OCI-LY3 (cell line): ENCODE measurements around the gene PAN2.

Source experiments
- H2AFZ ChIP-seq: fragments of 200-600, 300-600 bp; shearing (Covaris generic); 2 replicates; pipeline ENCODE4 v1.6.0; 2014; ENCODE audit warnings: antibody characterized with exemption, low read depth, low read length
- H3K27ac ChIP-seq: fragments of 200-600, 300-600 bp; sonication (generic); 2 replicates; pipeline ENCODE4 v1.5.1; 2014; ENCODE audit warnings: mild to moderate bottlenecking, low read length, moderate library complexity, mixed read lengths
- H3K27me3 ChIP-seq: fragments of 200-600, 300-600 bp; sonication (generic); 2 replicates; pipeline ENCODE4 v1.6.1; 2014; ENCODE audit warnings: low read depth, low read length, mixed read lengths
- H3K36me3 ChIP-seq: fragments of 200-600, 300-600 bp; sonication (generic); replicated peaks from 2 replicates; pipeline ENCODE3; 2014; ENCODE audit warnings: low read depth, low read length, mixed read lengths
- H3K4me1 ChIP-seq: fragments of 300-600, 200-600 bp; sonication (generic); 2 replicates; pipeline ENCODE4 v1.6.1; 2014; ENCODE audit warnings: low read length, mixed read lengths
- H3K4me2 ChIP-seq: fragments of 200-600, 300-600 bp; sonication (generic); 2 replicates; pipeline ENCODE4 v1.6.1; 2014; ENCODE audit warnings: low read length, mixed read lengths
- H3K4me3 ChIP-seq: fragments of 300-600, 200-600 bp; sonication (generic); 2 replicates; pipeline ENCODE4 v1.5.1; 2014; ENCODE audit warnings: antibody characterized with exemption, mild to moderate bottlenecking, low read length, moderate library complexity
- H3K79me2 ChIP-seq: fragments of 300-600, 200-600 bp; shearing (Covaris generic); 2 replicates; pipeline ENCODE4 v1.6.1; 2014; ENCODE audit warnings: mild to moderate bottlenecking, low read length, mixed read lengths
- H3K9ac ChIP-seq: fragments of 300-600, 200-600 bp; shearing (Covaris generic); 2 replicates; pipeline ENCODE4 v1.6.0; 2014; ENCODE audit warnings: mild to moderate bottlenecking, low read length, moderate library complexity
- H3K9me3 ChIP-seq: fragments of 200-600, 300-600 bp; shearing (Covaris generic); 2 replicates; pipeline ENCODE4 v1.6.1; 2014; ENCODE audit warnings: low read length, mixed read lengths; ENCODE audit not compliant: insufficient read depth
- H4K20me1 ChIP-seq: fragments of 200-600, 300-600 bp; sonication (generic); 2 replicates; pipeline ENCODE4 v1.6.1; 2016; ENCODE audit warnings: low read length, mixed read lengths; ENCODE audit not compliant: insufficient read depth
- CTCF ChIP-seq: fragments of 200-600, 300-600 bp; sonication (generic); IDR thresholded peaks from 2 replicates; pipeline ENCODE4 v1.5.1; 2014; ENCODE audit warnings: antibody characterized with exemption, low read length, low read depth
- EZH2phosphoT487 ChIP-seq: fragments of 200-600 bp; shearing (Covaris generic); IDR thresholded peaks from 2 replicates; pipeline ENCODE4 v1.6.1; 2018; ENCODE audit warnings: antibody characterized with exemption, mixed run types, low read depth

The PAN2 gene

GRCh38 chr12:56362130-56363059, 28.6 kb upstream of the PAN2 start, which contains the start of gene APOF:
Gene APOF, minus strand, starts transcription at chr12:56362857. Its CDS starts 112 bp downstream, at chr12:56362745.
- no peak for TF ChIP-seq CTCF
- TF ChIP-seq EZH2phosphoT487, result no peak
- no peaks in the 10 kb centered on the region for H3K36me3 ChIP-seq
- H3K4me3 ChIP-seq, result no peak within 1 kb of the TSS
- H3K9me3 ChIP-seq, result no peaks in the 10 kb centered on the region
- H3K4me2 ChIP-seq, result no peak within 1 kb of the TSS
- 0 out of 2 replicates have a peak, but pooled peaks cover 7% of the 10 kb centered on the region for H3K79me2 ChIP-seq
- H3K4me1 ChIP-seq, result peaks cover 17% of the 10 kb centered on the region
- no peaks in the 10 kb centered on the region for H4K20me1 ChIP-seq
- no peak within 1 kb of the TSS for H3K27ac ChIP-seq
- no peaks in the 10 kb centered on the region for H3K27me3 ChIP-seq
- H3K9ac ChIP-seq, result no peak within 1 kb of the TSS
- H2AFZ ChIP-seq, result no peak within 1 kb of the TSS

GRCh38 chr12:56361487-56362129, 27.8 kb upstream of the PAN2 start:
- H2AFZ ChIP-seq, result no peak overlapping the region
- no peak overlapping the region for H3K9ac ChIP-seq
- no peaks in the 10 kb centered on the region for H3K36me3 ChIP-seq
- no peak overlapping the region for H3K27ac ChIP-seq
- H3K4me1 ChIP-seq, result peaks cover 17% of the 10 kb centered on the region
- peak overlapping the region; percentile 69 for H3K4me2 ChIP-seq
- H4K20me1 ChIP-seq, result no peaks in the 10 kb centered on the region
- TF ChIP-seq CTCF (no peak), EZH2phosphoT487 (no peak)
- peak overlapping the region; percentile 84; the same call in 1 of the 2 replicates for H3K4me3 ChIP-seq
- no peaks in the 10 kb centered on the region for H3K27me3 ChIP-seq
- H3K79me2 ChIP-seq, result 0 out of 2 replicates have a peak, but pooled peaks cover 7% of the 10 kb centered on the region
- no peaks in the 10 kb centered on the region for H3K9me3 ChIP-seq

GRCh38 chr12:56359851-56360767, 26.3 kb upstream of the PAN2 start, which contains the start of gene STAT2:
Gene STAT2, minus strand, starts transcription at chr12:56360107. Its CDS starts 3,536 bp downstream, at chr12:56356571.
- peaks cover 7% of the 10 kb centered on the region for H3K36me3 ChIP-seq
- H3K4me2 ChIP-seq, result peak within 1 kb of the TSS; percentile 93
- H3K9ac ChIP-seq, result peak within 1 kb of the TSS; percentile 87
- H3K27ac ChIP-seq, result peak within 1 kb of the TSS; percentile 49
- peak within 1 kb of the TSS; percentile 28 for H2AFZ ChIP-seq
- peaks cover 17% of the 10 kb centered on the region for H3K4me1 ChIP-seq
- H4K20me1 ChIP-seq, result no peaks in the 10 kb centered on the region
- H3K79me2 ChIP-seq, result 0 out of 2 replicates have a peak, but pooled peaks cover 7% of the 10 kb centered on the region
- H3K27me3 ChIP-seq, result no peaks in the 10 kb centered on the region
- H3K9me3 ChIP-seq, result no peaks in the 10 kb centered on the region
- peak within 1 kb of the TSS; percentile 90 for H3K4me3 ChIP-seq
- TF ChIP-seq CTCF, result no peak
- TF ChIP-seq EZH2phosphoT487, result no peak
